HCT116 (cell line): ENCODE data around the gene RNF166. TPM values are rescaled to one million over a fixed set of nuclear protein-coding genes. Genes with fewer than 3 reads are reported as not detected.

Experiments
- ATAC-seq: fragments of 200-7000 bp; cut with Tn5 transposase; 2 replicates; pipeline ENCODE4 v1.9.1; 2020; ENCODE audit warnings: mild to moderate bottlenecking, moderate library complexity
- BruUV-seq: library from RNA; stranded (reverse); fragments of 400-500 nt; replicated peaks from 2 replicates; lab custom pipeline; 2021; lab: Mats Ljungman, UMichigan
- CTCF ChIA-PET: fragments of 300-600 bp; sonication (Branson Sonifier 250); formaldehyde crosslinking; loops from one replicate; lab custom pipeline; 2021; ENCODE audit warnings: antibody characterized with exemption; lab: Charles Lee
- POLR2A ChIA-PET: fragments of 300-600, 350-600 bp; sonication (Branson Sonifier 250); formaldehyde crosslinking; loops from one replicate; lab custom pipeline; 2021; ENCODE audit warnings: antibody characterized with exemption; lab: Charles Lee
- RAD21 ChIA-PET, 2 experiments: fragments of 300-600 bp; sonication (Branson Sonifier 250); formaldehyde crosslinking; loops; one replicate each; lab custom pipeline; 2023; ENCODE audit warnings: low total read pairs in 2 of 2; ENCODE audit not compliant: uncharacterized antibody in 2 of 2, unreplicated experiment in 2 of 2, low non-redundant PET in 1 of 2; lab: Charles Lee
- DNase-seq: peaks from one replicate; pipeline ENCODE4 v3.0.0-alpha.2; 2010; ENCODE audit warnings: low read depth, low spot score
- H2AFZ ChIP-seq: fragments of 200-600 bp; shearing (Covaris generic), sonication (generic); 2 replicates; pipeline ENCODE4 v1.6.1; 2017; ENCODE audit warnings: low read depth, mixed run types, mixed read lengths, antibody characterized with exemption, low read length; ENCODE audit not compliant: poor library complexity, severe bottlenecking
- H3K27ac ChIP-seq: 2 replicates; pipeline ENCODE4 v1.5.1; 2012; ENCODE audit warnings: low read depth, low read length
- H3K27me3 ChIP-seq: fragments of 200-600 bp; sonication (generic); 2 replicates; pipeline ENCODE4 v1.6.1; 2016; ENCODE audit warnings: mixed run types, low read length, mixed read lengths; ENCODE audit not compliant: insufficient read depth
- H3K36me3 ChIP-seq, 2 experiments: fragments of 200-500 bp in 1 of 2; fragments of 200-600 bp in 1 of 2; sonication (Bioruptor generic) in 1 of 2; sonication (generic) in 1 of 2; 2 replicates each; pipeline versions ENCODE4 v1.5.1 to v1.6.1; 2014 to 2016; ENCODE audit warnings: low read length in 2 of 2, inconsistent platforms in 1 of 2, mixed read lengths in 1 of 2, mixed run types in 1 of 2; ENCODE audit not compliant: insufficient read depth in 2 of 2, control insufficient read depth in 1 of 2
- H3K4me1 ChIP-seq, 2 experiments: fragments of 200-600 bp in 1 of 2; sonication (generic) in 1 of 2; 2 replicates each; pipeline versions ENCODE4 v1.5.1 to v1.6.1; 2012 to 2017; ENCODE audit warnings: low read length in 2 of 2, inconsistent platforms in 1 of 2, mild to moderate bottlenecking in 1 of 2, mixed read lengths in 1 of 2, mixed run types in 1 of 2, moderate library complexity in 1 of 2; ENCODE audit not compliant: insufficient read depth in 2 of 2, control insufficient read depth in 1 of 2
- H3K4me2 ChIP-seq: fragments of 200-600 bp; sonication (generic); 2 replicates; pipeline ENCODE4 v1.6.1; 2017; ENCODE audit warnings: mixed run types, low read length, mixed read lengths
- H3K4me3 ChIP-seq, 2 experiments: fragments of 200-600 bp in 1 of 2; sonication (generic) in 1 of 2; replicated peaks in 1 of 2; 2 replicates each; pipeline ENCODE4 v1.5.1; 2011 to 2016; ENCODE audit warnings: low read length in 2 of 2, control low read depth in 1 of 2, low read depth in 1 of 2, mild to moderate bottlenecking in 1 of 2, mixed read lengths in 1 of 2, mixed run types in 1 of 2
- H3K79me2 ChIP-seq: fragments of 200-600 bp; sonication (generic); 2 replicates; pipeline ENCODE4 v1.6.1; 2017; ENCODE audit warnings: mild to moderate bottlenecking, mixed run types, low read length, moderate library complexity, mixed read lengths; ENCODE audit not compliant: insufficient read depth
- H3K9ac ChIP-seq: fragments of 200-600 bp; sonication (generic); 2 replicates; pipeline ENCODE4 v1.6.1; 2016; ENCODE audit warnings: low read length, mixed read lengths
- H3K9me2 ChIP-seq: fragments of 200-600 bp; sonication (generic), shearing (Covaris generic); 2 replicates; pipeline ENCODE4 v1.6.1; 2017; ENCODE audit warnings: mixed run types, mild to moderate bottlenecking, moderate library complexity; ENCODE audit not compliant: insufficient read depth
- H3K9me3 ChIP-seq, 2 experiments: fragments of 200-500 bp in 1 of 2; fragments of 200-600 bp in 1 of 2; sonication (Bioruptor generic) in 1 of 2; sonication (generic) in 1 of 2; 2 replicates each; pipeline ENCODE4 v1.6.1; 2014 to 2017; ENCODE audit warnings: low read length in 2 of 2, mixed read lengths in 2 of 2, inconsistent platforms in 1 of 2, low read depth in 1 of 2, mild to moderate bottlenecking in 1 of 2, mixed run types in 1 of 2, moderate library complexity in 1 of 2; ENCODE audit not compliant: control insufficient read depth in 1 of 2, insufficient read depth in 1 of 2
- H4K20me1 ChIP-seq: fragments of 200-600 bp; sonication (generic), shearing (Covaris generic); 2 replicates; pipeline ENCODE4 v1.6.1; 2017; ENCODE audit warnings: mixed run types, mild to moderate bottlenecking, moderate library complexity; ENCODE audit not compliant: insufficient read depth
- ATF3 ChIP-seq: IDR thresholded peaks from 2 replicates; pipeline ENCODE4 v1.6.1; 2012
- CBX3 ChIP-seq: IDR thresholded peaks from 2 replicates; pipeline ENCODE4 v1.6.1; 2012; ENCODE audit warnings: low read depth
- CEBPB ChIP-seq: IDR thresholded peaks from 2 replicates; pipeline ENCODE4 v1.6.1; 2012; ENCODE audit warnings: low read depth
- CTCF ChIP-seq, 3 experiments: fragments of 200-600 bp in 1 of 3; sonication (generic) in 1 of 3; IDR thresholded peaks in 2 of 3; conservative IDR thresholded peaks in 1 of 3; 2 replicates each; pipeline ENCODE4 v1.5.1; 2012 to 2017; ENCODE audit warnings: low read depth in 2 of 3, low read length in 2 of 3, antibody characterized with exemption in 1 of 3, borderline replicate concordance in 1 of 3, control low read depth in 1 of 3, mild to moderate bottlenecking in 1 of 3, mixed read lengths in 1 of 3, mixed run types in 1 of 3, moderate library complexity in 1 of 3; ENCODE audit not compliant: insufficient read depth in 1 of 3
- ELF1 ChIP-seq: IDR thresholded peaks from 2 replicates; pipeline ENCODE4 v1.6.1; 2012; ENCODE audit warnings: low read depth, borderline replicate concordance
- EZH2 ChIP-seq: fragments of 200-600 bp; sonication (generic); IDR thresholded peaks from 2 replicates; pipeline ENCODE4 v1.6.1; 2017; ENCODE audit warnings: antibody characterized with exemption, mixed run types
- EZH2phosphoT487 ChIP-seq: fragments of 200-600 bp; IDR thresholded peaks from 2 replicates; pipeline ENCODE4 v1.6.1; 2018; ENCODE audit warnings: antibody characterized with exemption, borderline replicate concordance
- FOSL1 ChIP-seq: IDR thresholded peaks from 2 replicates; pipeline ENCODE4 v1.6.1; 2012; ENCODE audit warnings: low read depth
- MAX ChIP-seq: IDR thresholded peaks from 2 replicates; pipeline ENCODE4 v1.6.1; 2012
- POLR2A ChIP-seq: IDR thresholded peaks from 2 replicates; pipeline ENCODE4 v1.7.0; 2011; ENCODE audit warnings: borderline replicate concordance; ENCODE audit not compliant: insufficient read depth, insufficient read length; ENCODE audit errors: extremely low read depth
- POLR2AphosphoS5 ChIP-seq: IDR thresholded peaks from 2 replicates; pipeline ENCODE4 v1.6.1; 2011; ENCODE audit warnings: mild to moderate bottlenecking, low read depth, low read length, moderate library complexity
- RAD21 ChIP-seq: IDR thresholded peaks from 2 replicates; pipeline ENCODE4 v1.6.1; 2012; ENCODE audit warnings: low read depth, mild to moderate bottlenecking
- SIN3A ChIP-seq: IDR thresholded peaks from 2 replicates; pipeline ENCODE4 v1.6.1; 2012; ENCODE audit warnings: low read depth
- YY1 ChIP-seq: IDR thresholded peaks from 2 replicates; pipeline ENCODE4 v1.6.1; 2011; ENCODE audit warnings: low read length, low read depth, moderate library complexity, mild to moderate bottlenecking; ENCODE audit not compliant: insufficient replicate concordance; ENCODE audit errors: extremely low read depth
- ZBTB33 ChIP-seq: IDR thresholded peaks from 2 replicates; pipeline ENCODE4 v1.6.1; 2011; ENCODE audit warnings: mild to moderate bottlenecking, low read length, moderate library complexity; ENCODE audit not compliant: insufficient replicate concordance; ENCODE audit errors: extremely low read depth
- ZFX ChIP-seq: fragments of 450-650 bp; IDR thresholded peaks from 2 replicates; pipeline ENCODE4 v1.6.1; 2017
- ZNF274 ChIP-seq: fragments of 200-500 bp; sonication (Bioruptor generic); IDR thresholded peaks from 2 replicates; pipeline ENCODE4 v1.6.1; 2014; ENCODE audit warnings: mild to moderate bottlenecking, low read depth, low read length, inconsistent platforms
- intact Hi-C: fragments of 100-400 bp; cut with micrococcal nuclease; formaldehyde crosslinking; loops from 2 replicates; pipeline ENCODE4 v1.10.0; 2022
- total RNA-seq: library from RNA; stranded (reverse); gene quantifications from one replicate; pipeline ENCODE4 v1.2.1, GENCODE V29; 2021; ENCODE audit not compliant: unreplicated experiment

The RNF166 gene
- total RNA-seq, 1 experiment from 2014 or later: 39.4 TPM

- H3K4me3 ChIP-seq: no peak overlapping the region
- H3K9ac ChIP-seq: no peak overlapping the region
- H3K27me3 ChIP-seq: no peaks in the 10 kb centered on the region
- H3K79me2 ChIP-seq: no peaks in the 10 kb centered on the region
- no peaks in the 10 kb centered on the region for H3K36me3 ChIP-seq
- ChIA-PET POLR2A (no interaction called here), RAD21 (no interaction called here), CTCF (interaction anchor here (1.0 kb wide), 1 partner anchor 44 kb away, joined by 3 read pairs; no protein-coding TSS in a partner anchor)
- H3K4me2 ChIP-seq: no peak overlapping the region
- H3K9me3 ChIP-seq: no peaks in the 10 kb centered on the region
- H4K20me1 ChIP-seq: no peaks in the 10 kb centered on the region
- ATAC-seq (no peak), DNase-seq (no peak)
- no TSS peak for BruUV-seq
- no peak for TF ChIP-seq CBX3
- TF ChIP-seq, all 23 proteins: peak for 0
- Histone ChIP-seq H2AFZ (no peak overlapping the region), H3K4me1 (no peaks in the 10 kb centered on the region; a peak in 1 of 4 replicates), H3K9me2 (no peaks in the 10 kb centered on the region), H3K27ac (no peak overlapping the region)
- intact Hi-C loops: no loop called here
These were observed 12.6 kb downstream of the RNF166 start for GRCh38 chr16:88693420-88694177.

GRCh38 chr16:88692861-88693260 lies 13.3 kb downstream of the RNF166 start:
- H3K9ac ChIP-seq: no peak overlapping the region
- H3K4me2 ChIP-seq: no peak overlapping the region
- H4K20me1 ChIP-seq: no peaks in the 10 kb centered on the region
- ChIA-PET CTCF (no interaction called here), RAD21 (no interaction called here), POLR2A (no interaction called here)
- H3K27ac ChIP-seq: no peak overlapping the region
- ATAC-seq (no peak), DNase-seq (no peak)
- H3K79me2 ChIP-seq: no peaks in the 10 kb centered on the region
- no peaks in the 10 kb centered on the region for H3K36me3 ChIP-seq
- BruUV-seq: no TSS peak
- H2AFZ ChIP-seq: no peak overlapping the region
- no peaks in the 10 kb centered on the region for H3K9me2 ChIP-seq
- peaks cover 7% of the 10 kb centered on the region in 2 experiments for H3K4me1 ChIP-seq
- H3K4me3 ChIP-seq: no peak overlapping the region
- no peaks in the 10 kb centered on the region for H3K9me3 ChIP-seq
- intact Hi-C loops: no loop called here
- no peaks in the 10 kb centered on the region for H3K27me3 ChIP-seq
- TF ChIP-seq ELF1: no peak
- no peak for TF ChIP-seq SIN3A
- no peak for TF ChIP-seq POLR2A
- TF ChIP-seq MAX: no peak
- no peak for TF ChIP-seq FOSL1
- TF ChIP-seq CEBPB: no peak
- no peak for TF ChIP-seq CTCF (IDR thresholded peaks at IDR 0.05 in 2 of 3, conservative IDR thresholded peaks at IDR 0.05 in 1 of 3; ENCODE audit: borderline replicate concordance in 1 of 3, insufficient read depth in 1 of 3, low read depth in 2 of 3, low read length in 2 of 3)
- TF ChIP-seq POLR2AphosphoS5: no peak
- no peak for TF ChIP-seq ZBTB33
- TF ChIP-seq ZNF274: no peak
- TF ChIP-seq ZFX: no peak
- no peak for TF ChIP-seq RAD21
- no peak for TF ChIP-seq YY1
- no peak for TF ChIP-seq EZH2
- no peak for TF ChIP-seq EZH2phosphoT487
- no peak for TF ChIP-seq ATF3
